Measurements from ENCODE around the gene MUC6.
"Not testable (repeated sequence)": the region's sequence is repeated elsewhere in the genome, so short reads cannot be mapped to it uniquely, and the experiment has no call there.

MUC6 gene

DNA sequence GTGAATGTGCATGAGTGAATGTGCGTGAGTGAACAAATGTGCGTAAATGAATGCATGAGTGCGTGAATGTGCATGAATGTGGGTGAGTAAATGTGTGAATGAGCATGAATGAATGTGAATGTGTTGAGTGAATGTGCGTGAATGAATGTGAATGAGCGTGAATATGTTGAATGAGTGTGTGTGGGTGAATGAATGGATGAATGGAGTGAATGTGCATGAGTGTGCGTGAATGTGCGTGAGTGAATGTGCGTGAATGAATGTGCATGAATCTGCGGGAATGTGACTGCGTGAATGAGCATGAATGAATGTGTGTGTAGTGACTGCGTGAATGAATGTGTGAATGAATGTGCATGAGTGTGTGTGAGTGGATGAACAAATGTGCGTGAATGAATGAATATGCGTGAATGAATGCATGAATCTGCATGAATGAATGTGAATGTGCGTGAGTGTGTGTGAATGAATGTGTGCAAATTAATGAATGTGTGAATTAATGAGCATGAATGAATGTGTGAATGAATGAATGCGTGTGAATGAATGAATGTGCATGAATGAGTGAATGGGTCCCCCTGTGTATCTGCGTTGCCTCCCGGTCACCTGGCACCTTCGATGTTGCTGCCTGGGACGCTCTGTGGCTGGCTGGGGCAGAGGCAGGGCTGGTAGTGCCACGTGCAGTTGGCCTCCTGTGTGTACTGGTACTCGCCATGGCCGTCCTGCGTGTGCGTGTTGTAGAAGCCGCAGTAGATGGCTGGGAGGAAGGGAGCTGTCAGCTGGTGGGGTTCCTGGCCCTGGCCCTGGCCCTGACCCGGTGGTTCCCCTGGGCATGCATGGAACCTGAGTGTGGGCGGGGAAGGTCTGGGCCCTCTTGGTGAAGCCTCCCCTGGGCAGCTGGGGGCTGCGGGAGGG, 13.4 kb downstream of the MUC6 start:
- DNase-seq: no peak

DNA sequence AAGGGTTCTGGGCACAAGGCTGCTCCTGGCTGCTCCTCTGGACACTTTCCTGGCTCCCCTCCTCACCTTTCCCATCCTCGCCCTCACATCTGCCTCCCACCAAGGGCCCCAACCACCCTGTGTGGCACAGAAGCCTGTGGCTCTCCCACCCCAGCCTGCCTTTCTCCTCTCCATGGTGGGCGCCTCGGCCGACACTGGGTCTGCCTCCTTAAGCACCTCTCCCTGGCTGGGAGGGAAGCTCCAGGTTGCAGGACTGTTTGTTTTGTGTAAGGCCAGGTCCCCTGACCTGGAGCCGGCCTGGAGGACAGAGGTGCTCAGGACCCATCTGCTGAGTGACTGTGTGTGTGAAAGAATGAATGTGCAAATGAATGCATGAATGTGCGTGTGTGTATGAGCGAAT, 14.1 kb downstream of the MUC6 start:
- DNase-seq: no peak

DNA sequence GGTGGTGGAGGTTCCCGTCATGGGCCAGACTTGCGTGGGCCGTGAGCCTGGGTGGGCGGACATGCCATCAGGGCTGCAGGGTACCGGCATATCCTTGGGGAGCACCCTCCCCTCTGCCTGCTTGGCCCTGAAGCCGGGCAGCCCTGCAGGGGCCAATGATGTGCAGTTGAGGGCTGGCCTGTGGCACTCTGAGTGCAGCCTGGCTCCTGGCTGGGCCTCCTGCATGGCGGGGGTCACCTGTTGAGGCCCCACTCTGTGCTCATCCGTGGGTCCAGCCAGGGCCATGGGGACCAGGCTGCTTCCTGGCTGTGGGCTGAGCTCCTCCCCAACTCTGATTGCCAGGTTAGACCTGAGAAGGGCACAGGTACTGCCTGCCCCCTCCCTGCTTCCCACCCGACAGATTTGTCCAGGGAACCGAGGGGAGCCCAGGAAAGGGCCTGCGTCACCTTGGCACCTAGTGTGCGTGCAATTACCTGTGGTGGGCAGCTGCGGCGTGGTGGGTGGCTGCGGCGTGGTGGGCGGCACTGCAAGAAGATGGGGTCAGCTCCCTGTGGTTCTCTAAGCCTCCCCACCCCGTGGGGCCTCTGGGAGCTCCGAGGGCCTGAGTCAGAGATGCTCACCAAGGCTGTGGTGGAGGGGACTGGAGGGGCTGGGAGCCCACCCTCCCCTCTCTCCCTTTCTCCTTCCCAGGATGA, 16.2 kb downstream of the MUC6 start:
- DNase-seq: no peak

DNA sequence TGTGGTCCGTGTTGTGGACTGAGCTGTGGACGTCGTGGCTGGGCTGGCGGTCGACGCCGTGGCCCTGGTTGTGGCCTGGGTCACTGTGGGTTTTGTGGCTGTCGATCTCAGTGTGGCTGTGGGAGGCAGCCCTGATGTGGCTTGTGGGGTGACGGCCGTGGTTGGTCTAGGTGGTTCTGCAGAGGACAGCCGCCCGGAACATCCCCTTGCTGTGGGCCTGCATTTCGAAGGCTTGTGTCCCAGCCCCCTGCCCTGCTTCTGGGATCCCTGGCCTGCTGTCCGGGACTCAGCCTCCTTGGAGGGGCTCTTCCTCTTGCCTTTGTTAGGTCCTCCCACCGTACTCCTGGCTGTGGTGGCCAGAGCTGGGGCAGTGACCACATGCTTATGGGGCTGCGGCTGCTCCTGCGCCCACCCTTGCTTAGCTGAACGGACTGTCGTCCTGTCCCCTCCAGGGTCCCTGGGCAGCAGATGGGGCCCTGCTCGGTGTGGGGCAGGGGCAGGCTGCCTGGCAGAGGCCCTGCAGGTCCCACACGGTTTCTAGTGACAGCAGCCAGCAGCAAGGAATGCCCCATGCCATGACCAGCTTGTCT, 17.1 kb downstream of the MUC6 start:
- DNase-seq: no peak

DNA sequence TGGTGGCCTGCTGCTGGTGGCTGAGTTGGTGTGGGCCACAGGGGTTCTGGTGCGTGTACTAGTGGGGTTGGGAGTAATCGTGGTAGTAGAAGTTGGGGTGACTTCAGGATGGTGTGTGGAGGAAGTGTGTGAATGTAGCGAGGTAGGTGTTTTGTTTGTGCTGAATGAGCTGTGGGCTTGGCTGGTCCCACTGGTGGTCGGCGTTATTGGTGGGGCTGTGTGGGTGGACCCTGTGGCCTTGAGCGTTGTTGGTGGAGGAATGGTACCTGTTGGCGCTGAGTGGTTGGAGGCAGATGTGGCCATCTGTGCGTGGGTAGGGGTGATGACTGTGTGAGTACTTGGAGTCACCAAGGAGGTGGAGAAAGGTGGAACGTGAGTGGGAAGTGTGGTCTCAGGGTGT, 18.4 kb downstream of the MUC6 start:
- DNase-seq: no peak

DNA sequence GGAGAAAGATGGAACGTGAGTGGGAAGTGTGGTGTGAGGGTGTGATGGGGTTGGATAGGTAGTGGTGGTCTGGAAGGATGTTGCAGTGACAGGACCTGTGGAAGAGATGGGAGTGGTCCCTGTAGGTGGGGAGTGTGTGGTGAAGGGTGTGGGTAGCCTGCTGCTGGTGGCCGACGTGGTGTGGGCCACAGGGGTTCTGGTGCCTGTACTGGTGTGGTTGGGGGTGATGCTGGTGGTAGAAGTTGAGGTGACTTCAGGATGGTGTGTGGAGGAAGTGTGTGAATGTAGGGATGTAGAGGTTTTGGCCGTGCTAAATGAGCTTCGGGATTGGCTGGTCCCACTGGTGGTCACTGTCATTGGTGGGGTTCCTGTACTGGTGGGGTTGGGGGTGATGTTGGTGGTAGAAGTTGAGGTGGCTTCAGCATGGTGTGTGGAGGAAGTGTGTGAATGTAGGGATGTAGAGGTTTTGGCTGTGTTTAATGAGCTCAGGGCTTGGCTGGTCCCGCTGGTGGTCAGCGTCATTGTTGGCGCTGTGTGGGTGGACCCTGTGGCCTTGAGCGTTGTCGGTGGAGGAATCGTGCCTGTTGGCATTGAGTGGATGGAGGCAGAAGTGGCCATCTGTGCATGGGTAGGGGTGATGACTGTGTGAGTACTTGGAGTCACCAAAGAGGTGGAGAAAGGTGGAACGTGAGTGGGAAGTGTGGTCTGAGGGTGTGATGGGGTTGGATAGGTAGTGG, 19.1 kb downstream of the MUC6 start:
- no peak for DNase-seq

DNA sequence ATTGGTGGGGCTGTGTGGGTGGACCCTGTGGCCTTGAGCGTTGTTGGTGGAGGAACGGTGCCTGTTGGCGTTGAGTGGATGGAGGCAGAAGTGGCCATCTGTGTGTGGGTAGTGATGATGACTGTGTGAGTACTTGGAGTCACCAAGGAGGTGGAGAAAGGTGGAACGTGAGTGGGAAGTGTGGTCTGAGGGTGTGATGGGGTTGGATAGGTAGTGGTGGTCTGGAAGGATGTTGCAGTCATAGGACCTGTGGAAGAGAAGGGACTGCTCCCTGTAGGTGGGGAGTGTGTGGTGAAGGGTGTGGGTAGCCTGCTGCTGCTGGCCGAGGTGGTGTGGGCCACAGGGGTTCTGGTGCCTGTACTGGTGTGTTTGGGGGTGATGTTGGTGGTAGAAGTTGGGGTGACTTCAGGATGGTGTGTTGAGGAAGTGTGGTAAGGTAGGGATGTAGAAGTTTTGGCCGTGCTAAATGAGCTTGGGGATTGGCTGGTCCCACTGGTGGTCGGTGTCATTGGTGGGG, 19.9 kb downstream of the MUC6 start:
- DNase-seq: not testable (repeated sequence)

DNA sequence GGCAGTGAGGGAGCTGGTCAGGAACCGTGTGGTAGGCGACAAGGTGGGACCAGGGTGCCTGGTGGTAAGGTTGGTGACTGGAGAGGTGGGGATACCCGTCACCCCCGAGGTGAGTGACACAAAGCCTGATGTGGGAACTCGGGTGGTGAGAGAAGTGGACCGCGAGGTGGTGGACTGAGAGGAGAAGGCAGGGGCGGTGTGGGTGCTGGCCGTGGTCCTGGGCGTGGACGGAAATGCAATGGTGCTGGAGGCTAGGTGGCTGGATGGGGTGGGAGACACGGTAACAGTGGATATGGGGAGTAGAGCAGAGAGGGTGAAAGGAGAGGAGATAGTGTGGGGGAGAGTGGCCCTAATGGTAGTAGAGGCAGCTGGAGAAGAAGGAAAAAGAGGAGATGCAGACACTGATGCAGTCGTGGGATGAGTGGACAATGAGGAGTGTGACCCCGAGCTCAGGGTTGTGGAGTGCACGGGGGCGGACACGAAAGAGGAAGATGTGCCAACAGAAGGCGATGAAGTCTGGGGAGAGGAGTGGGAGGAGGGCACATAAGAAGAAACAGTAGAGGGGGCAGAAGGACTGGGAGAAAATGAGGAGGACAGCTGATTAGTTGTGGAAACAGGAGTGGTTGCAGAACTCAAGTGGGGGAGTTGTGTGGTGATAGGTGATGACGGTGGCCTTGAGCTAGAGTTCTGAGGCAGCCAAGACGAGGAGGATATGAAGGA, 20.5 kb downstream of the MUC6 start:
- DNase-seq: no peak

DNA sequence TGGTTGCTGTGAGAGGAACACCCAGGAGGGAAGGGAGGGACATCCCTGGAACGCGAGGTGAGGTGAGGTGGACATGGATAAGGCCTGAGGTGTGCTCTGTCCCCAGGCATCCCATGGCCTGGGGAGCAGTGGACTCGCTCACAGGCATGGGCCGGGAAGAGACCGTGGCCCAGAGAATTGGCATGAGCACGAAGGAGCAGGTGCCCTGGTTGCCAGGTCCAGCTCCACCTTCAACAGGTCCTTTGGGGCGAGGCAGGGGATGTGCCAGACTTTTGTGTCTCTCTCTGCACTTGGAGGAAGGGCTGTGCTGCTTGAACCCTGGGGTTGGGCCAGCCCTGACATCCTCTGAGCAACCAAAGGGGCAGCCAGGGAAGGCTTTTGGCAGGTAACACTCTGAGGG, 21.5 kb downstream of the MUC6 start:
- no peak for DNase-seq

DNA sequence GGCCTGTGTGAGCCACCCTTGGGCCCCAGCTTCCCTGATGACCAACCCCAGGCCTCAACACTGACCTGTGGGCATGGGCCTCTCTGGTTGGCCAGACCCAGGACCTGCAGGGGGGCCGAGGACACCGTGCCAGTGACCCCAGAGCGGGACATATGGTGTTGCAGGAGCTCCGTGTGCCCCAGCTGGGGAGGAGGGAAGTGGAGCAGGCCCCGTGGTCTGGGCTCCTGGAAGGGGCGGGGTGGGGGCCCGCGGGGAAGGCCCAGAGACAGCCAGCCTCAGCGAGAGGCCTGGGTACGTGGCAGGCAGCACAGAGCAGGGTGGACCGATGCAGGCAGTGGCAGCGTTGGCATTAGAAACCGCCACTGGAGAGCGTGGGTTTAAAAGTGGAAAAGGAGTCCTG, 22.2 kb downstream of the MUC6 start:
- DNase-seq: no peak

DNA sequence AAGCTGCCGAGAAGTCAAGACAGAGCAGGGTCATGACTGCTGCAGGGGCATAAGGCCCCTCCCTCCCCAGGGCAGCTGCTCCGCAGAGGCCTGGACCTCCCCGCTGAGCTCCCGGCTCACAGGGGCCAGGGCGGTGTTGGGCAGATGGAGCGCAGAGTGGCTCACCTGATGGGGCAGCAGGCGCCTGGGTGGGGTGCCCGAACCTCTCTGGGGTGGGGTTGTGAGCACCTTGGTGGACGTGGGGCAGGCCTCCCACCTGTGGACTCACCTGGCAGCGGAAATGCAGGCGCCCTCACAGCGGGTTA, 22.9 kb downstream of the MUC6 start:
- no peak for DNase-seq

DNA sequence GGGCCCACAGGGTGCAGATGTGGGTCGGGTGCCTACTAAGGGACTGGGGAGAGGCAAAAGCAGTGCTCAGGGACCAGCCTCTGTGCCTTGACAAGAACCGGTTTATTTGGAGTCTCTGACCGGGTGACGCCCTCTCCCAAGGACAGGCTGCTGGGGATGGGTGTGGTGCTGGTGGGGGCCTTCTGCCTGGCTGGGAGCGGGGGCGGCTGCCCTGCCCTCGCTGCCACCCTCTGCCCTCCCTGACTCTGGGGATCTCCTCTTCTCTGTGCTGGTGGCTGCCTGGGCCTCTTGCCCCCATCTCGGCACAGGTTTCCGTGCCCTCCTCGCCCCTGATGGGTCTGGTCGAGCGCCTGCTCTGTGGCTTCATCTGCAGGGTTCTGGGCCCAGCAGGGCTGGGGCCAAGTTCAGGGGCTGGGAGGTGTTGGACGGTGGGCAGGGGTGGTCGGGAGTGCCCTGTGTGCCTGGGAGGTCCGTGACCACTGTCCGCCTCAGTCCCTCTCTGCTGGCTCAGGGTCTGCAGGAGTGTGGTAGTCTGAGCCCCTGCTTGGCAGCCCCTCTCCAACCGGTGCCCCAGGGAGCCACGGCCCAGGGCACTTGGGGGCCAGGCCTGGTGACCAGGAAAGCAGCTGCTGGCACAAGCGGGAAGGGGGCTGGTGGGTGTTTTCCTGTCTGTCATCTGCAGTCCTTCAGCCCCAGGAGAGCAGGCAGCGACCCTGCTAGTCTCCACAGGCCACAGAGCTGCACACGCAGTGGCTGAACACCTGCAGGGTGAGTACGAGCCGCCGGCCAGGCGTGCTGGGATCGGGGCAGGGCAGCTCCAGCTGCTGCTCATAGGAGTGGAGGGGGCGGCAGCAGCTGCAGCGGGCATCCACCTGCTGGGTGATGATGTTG, 23.5 kb downstream of the MUC6 start:
- DNase-seq: no peak

DNA sequence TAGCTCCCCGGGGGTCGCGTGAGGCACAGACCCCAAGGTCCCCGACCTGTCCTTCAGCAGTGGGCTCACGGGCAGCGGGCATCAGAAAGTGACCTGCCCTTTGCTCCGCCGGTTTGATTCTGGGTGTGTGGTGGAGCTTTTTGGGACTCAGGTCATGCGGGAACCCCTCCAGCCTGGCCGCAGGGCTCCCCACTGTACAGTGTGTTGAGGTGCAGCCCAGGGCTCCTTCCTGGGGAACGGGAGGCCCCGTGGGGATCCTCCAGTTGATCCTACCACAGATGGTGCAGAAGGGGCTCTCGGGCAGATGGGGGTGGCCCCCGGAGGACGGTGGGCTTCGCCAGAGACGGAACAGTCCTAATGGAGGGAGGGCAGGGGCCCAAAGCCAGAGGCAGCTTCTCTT, 24.2 kb downstream of the MUC6 start:
- no peak for DNase-seq

DNA sequence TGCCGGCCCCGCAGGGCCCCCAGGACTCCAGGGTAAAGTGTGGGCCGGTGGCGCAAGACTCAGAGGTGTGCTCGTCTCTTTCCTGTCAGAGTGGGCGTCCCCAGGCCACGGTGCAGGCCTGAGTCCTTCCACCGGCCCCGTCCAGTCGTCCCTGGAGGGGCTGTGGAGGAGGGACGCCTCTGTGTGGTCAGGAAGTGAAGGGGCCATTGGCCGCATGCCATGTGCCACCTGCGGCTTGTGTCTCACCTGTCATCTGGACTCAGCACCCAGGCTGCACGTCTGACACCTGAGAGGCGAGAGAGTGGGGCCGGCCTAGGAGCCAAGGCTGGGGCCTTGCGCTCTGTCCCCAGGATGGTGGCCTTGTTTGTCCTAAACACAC, 25.2 kb downstream of the MUC6 start:
- no peak for DNase-seq

DNA sequence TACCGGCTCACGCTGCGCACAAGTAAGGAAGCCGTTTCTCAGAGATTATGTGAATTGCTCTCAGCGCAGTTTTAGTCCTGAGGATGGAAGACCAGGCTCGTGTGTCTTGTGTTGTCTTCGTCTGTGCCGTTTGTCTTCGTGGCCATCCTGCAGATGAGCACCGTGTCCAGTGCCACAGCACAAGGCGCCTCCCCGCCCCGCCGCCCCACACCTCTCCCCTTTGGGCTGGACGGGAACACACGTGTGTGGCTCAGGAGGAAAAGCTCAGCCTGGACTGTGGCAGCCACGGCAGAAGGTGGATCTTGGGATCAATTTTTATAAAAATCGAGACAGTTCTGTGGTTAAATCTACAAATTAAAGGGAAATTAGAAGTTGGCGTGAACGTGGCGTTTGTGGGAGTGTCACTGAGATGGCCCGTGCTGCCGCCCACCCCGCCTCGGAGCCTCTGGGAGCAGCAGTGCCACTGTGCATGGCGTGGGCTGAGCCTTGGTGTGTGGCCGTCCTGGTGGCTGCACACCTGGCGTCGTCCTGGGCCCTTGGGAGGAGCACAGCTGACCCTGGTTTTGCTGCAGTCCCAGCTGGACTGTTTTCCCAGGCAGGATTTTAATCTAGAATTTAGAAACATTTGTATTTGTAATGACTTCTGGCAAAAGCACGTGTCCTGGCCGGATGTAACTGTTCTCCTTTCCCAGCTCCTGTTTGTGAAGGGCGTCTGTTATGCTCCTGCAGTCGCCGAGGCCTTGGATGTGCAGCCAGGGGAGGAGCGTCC, 25.8 kb downstream of the MUC6 start:
- DNase-seq: no peak

DNA sequence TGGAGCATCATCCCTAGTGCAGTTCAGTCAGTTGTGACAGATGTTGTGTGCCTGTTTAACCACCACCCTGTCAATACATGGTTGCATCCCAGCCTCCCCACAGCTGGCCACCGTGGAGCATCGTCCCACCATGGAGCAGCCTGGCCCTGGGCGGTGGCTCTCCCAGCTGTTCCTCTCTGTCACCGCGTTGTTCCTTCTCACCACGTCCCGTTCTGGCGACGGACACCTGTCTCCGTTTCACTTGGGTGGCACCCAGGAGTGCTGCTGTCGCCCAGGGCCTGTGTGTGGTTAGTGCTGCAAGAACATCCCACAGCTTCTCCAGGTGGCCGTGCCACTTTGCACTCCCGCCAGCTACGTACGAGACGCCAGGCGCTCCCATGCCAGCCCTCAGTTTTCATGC, 26.5 kb downstream of the MUC6 start:
- no peak for DNase-seq

DNA sequence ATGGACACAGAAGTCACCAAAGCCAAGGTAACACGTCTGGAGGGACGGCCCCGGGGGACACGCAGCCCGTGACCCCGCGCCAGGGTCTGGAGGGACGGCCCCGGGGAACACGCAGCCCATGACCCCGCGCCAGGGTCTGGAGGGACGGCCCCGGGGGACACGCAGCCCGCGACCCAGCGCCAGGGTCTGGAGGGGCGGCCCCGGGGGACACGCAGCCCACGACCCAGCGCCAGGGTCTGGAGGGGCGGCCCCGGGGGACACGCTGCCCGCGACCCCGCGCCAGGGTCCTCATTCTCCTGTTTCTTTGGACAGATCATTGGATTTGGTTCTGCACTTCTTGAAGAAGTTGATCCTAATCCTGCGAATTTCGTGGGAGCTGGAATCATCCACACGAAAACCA, 27.1 kb downstream of the MUC6 start:
- no peak for DNase-seq

DNA sequence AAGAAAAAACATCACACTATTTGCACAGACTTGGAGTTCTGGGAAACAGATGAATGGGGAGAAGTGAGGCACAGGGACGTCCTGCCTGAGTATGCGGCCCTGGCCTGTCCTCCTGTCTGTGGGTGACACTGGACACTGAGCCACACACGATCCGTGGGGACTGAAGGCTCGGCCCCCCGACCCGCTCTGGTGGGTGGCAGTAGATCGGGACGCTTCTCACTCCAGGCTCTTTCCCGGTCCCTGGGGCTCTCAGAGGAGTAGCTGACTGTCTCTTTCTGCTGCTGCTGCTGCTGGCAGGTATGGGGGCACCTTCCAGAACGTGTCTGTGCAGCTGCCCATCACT, 27.7 kb downstream of the MUC6 start:
- no peak for DNase-seq

DNA sequence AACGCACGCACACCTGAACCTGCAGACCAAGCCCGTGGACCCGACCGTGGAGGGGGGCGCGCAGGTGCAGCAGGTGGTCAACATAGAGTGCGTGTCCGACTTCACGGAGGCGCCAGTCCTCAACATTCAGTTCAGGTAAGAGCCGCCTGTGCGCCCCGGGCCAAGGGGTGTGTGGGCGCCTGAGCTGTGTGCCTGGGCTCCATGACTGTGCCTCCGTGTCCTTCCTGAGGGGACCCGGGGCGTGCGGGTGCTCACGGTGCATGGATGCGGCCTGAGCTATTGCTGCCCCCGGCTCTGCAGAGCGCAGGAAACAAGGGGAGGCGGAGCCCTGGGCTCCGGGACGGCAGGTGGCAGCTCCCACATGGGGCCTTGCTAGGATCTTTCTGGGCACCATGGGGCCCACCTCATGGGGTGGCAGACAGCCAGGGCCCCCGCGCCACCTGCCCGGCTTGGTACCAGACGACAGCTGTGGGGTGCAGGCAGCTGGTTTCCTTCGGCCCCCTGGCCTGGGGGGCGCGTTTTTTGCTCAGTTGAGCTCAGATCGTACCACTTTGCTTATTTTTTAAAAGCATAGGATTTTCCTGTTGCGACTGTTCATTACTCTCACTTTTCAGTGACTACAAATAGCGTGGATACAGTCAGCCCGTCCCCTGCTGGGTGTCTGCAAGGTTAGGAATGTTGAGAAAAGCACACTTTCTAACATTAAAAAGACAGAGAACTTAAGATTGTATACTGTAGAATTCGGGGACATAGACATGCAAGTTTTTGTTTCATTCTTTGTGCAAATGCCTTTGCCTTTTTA, 28.3 kb downstream of the MUC6 start:
- DNase-seq: no peak

DNA sequence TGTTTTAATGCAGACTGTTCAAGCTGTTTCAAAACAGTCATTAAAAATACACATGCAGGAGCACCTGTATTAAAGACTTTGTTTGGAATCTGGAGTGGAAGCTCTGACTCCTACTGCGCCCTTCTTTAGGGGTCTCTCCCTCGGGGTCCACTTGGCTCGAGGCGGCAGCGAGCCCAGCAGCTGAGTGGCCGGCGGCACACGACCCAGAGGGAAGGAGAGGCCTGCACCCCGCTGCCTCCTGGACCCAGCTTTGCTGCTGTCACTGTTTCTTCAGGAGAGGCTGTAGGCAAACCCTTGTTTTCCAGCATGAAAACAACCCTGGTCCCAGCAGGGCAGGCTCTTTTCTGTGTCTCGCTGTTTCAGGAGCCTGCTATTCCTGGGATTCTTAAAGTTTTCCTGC, 29.2 kb downstream of the MUC6 start:
- no peak for DNase-seq
